Ishikawa (cell line): ENCODE data around the gene SHISA8.

Experiments used
- EP300 ChIP-seq: IDR thresholded peaks from 2 replicates; pipeline ENCODE4 v1.6.1; 2012; ENCODE audit warnings: borderline replicate concordance
- FOXM1 ChIP-seq: IDR thresholded peaks from 2 replicates; pipeline ENCODE4 v1.6.1; 2012; ENCODE audit warnings: low read depth, borderline replicate concordance
- MAX ChIP-seq: IDR thresholded peaks from 2 replicates; pipeline ENCODE4 v1.6.1; 2012
- RAD21 ChIP-seq: IDR thresholded peaks from 2 replicates; pipeline ENCODE4 v1.6.1; 2012; ENCODE audit warnings: low read depth
- REST ChIP-seq: IDR thresholded peaks from 2 replicates; pipeline ENCODE4 v1.6.1; 2012; ENCODE audit warnings: low read depth, mild to moderate bottlenecking
- TAF1 ChIP-seq: IDR thresholded peaks from 2 replicates; pipeline ENCODE4 v1.6.1; 2012; ENCODE audit warnings: low read depth, mild to moderate bottlenecking
- USF1 ChIP-seq: IDR thresholded peaks from 2 replicates; pipeline ENCODE4 v1.6.1; 2012
- YY1 ChIP-seq: IDR thresholded peaks from 2 replicates; pipeline ENCODE4 v1.6.1; 2012; ENCODE audit warnings: low read depth

GRCh38 chr22:41923595-41924276 is 8.9 kb upstream of the SHISA8 start:
- no peak for TF ChIP-seq EP300
- no peak for TF ChIP-seq MAX
- TF ChIP-seq REST, result no peak
- no peak for TF ChIP-seq TAF1
- no peak for TF ChIP-seq USF1
- no peak for TF ChIP-seq YY1
- no peak for TF ChIP-seq RAD21
- no peak for TF ChIP-seq FOXM1
